OCI-LY7 (cell line): ENCODE measurements around the gene SERPINF2. TPM values are rescaled to one million over a fixed set of nuclear protein-coding genes. Genes with fewer than 3 reads are reported as not detected.
A peak's percentile ranks its signal among the peaks of the same experiment; 100 is the strongest.

Experiments
- BruUV-seq: library from RNA; stranded (reverse); fragments of 400-500 nt; replicated peaks from 2 replicates; lab custom pipeline; 2021; lab: Mats Ljungman, UMichigan
- CTCF ChIA-PET: fragments of 300-600 bp; sonication (Branson Sonifier 250); formaldehyde crosslinking; loops from one replicate; lab custom pipeline; 2022; ENCODE audit warnings: antibody characterized with exemption; ENCODE audit not compliant: unreplicated experiment; lab: Charles Lee
- POLR2A ChIA-PET: fragments of 300-600 bp; sonication (Branson Sonifier 250); formaldehyde crosslinking; loops from one replicate; lab custom pipeline; 2022; ENCODE audit warnings: antibody characterized with exemption; lab: Charles Lee
- DNase-seq: peaks from one replicate; pipeline ENCODE4 v3.0.0-alpha.2; 2015; ENCODE audit warnings: low spot score
- H2AFZ ChIP-seq: fragments of 200-600 bp; sonication (generic), shearing (Covaris generic); 2 replicates; pipeline ENCODE4 v1.6.1; 2014; ENCODE audit warnings: mild to moderate bottlenecking, antibody characterized with exemption, low read length, moderate library complexity
- H3K27ac ChIP-seq: fragments of 200-600 bp; sonication (generic); 2 replicates; pipeline ENCODE4 v1.5.1; 2014; ENCODE audit warnings: mixed run types, low read depth, mild to moderate bottlenecking, moderate library complexity, low read length, inconsistent platforms; ENCODE audit not compliant: poor library complexity, severe bottlenecking
- H3K36me3 ChIP-seq: fragments of 200-600 bp; sonication (generic); 2 replicates; pipeline ENCODE4 v1.6.1; 2014; ENCODE audit warnings: mild to moderate bottlenecking, antibody characterized with exemption, low read length, moderate library complexity, mixed read lengths; ENCODE audit not compliant: insufficient read depth
- H3K4me1 ChIP-seq: fragments of 200-600 bp; sonication (generic); 2 replicates; pipeline ENCODE4 v1.5.1; 2014; ENCODE audit warnings: mild to moderate bottlenecking, low read length; ENCODE audit not compliant: insufficient read depth, poor library complexity, severe bottlenecking
- H3K4me2 ChIP-seq: fragments of 200-600 bp; sonication (generic); 2 replicates; pipeline ENCODE4 v1.6.1; 2014; ENCODE audit warnings: mild to moderate bottlenecking, low read length
- H3K4me3 ChIP-seq: fragments of 200-600 bp; sonication (generic); 2 replicates; pipeline ENCODE4 v1.5.1; 2014; ENCODE audit warnings: mild to moderate bottlenecking, low read depth, low read length; ENCODE audit not compliant: poor library complexity, severe bottlenecking
- H3K79me2 ChIP-seq: fragments of 200-600 bp; sonication (generic); 2 replicates; pipeline ENCODE4 v1.6.1; 2016; ENCODE audit warnings: low read depth, mild to moderate bottlenecking, low read length, moderate library complexity, mixed read lengths; ENCODE audit not compliant: insufficient read depth
- H3K9me2 ChIP-seq: fragments of 200-600 bp; sonication (generic); 2 replicates; pipeline ENCODE4 v1.6.1; 2016; ENCODE audit warnings: mild to moderate bottlenecking, low read length, mixed read lengths; ENCODE audit not compliant: insufficient read depth
- H3K9me3 ChIP-seq: fragments of 200-600 bp; sonication (generic); 2 replicates; pipeline ENCODE4 v1.6.1; 2014; ENCODE audit warnings: mild to moderate bottlenecking, mixed run types, low read length, mixed read lengths
- H4K20me1 ChIP-seq: fragments of 200-600 bp; sonication (generic); 2 replicates; pipeline ENCODE4 v1.6.1; 2014; ENCODE audit warnings: mild to moderate bottlenecking, antibody characterized with exemption, low read length, moderate library complexity, mixed read lengths; ENCODE audit not compliant: insufficient read depth
- EZH2phosphoT487 ChIP-seq: fragments of 200-600 bp; sonication (generic); IDR thresholded peaks from 2 replicates; pipeline ENCODE4 v1.6.1; 2018; ENCODE audit warnings: low read depth, borderline replicate concordance, mild to moderate bottlenecking, mixed run types, antibody characterized with exemption, low read length, moderate library complexity, mixed read lengths
- intact Hi-C: fragments of 100-400 bp; cut with micrococcal nuclease; formaldehyde crosslinking; loops from one replicate; pipeline ENCODE4 v1.10.0; 2022; ENCODE audit not compliant: unreplicated experiment
- total RNA-seq, 2 experiments: library from RNA; depleted of rRNA in 1 of 2; stranded (reverse); fragments of >200 nt in 1 of 2; shearing (Covaris generic) in 1 of 2; gene quantifications; 2 replicates each; pipeline ENCODE4 v1.2.3, GENCODE V29; 2014 to 2022
- TF ChIP-seq, protein P1 (sequence below): fragments of 200-600 bp; sonication (generic); conservative IDR thresholded peaks from 2 replicates; pipeline ENCODE4 v1.5.1; 2014; ENCODE audit warnings: mild to moderate bottlenecking, antibody characterized with exemption, low read length, moderate library complexity, mixed read lengths

Gene SERPINF2
- total RNA-seq, 2 experiments from 2014 or later, result 0.38 to 1.0 TPM

- no peaks in the 10 kb centered on the region for H3K9me2 ChIP-seq
- no peaks in the 10 kb centered on the region for H3K9me3 ChIP-seq
- ChIA-PET POLR2A (interaction anchor here (0.6 kb wide), 1 partner anchor 452 kb away, joined by 4 read pairs; no protein-coding TSS in a partner anchor), CTCF (no interaction called here)
- no TSS peak for BruUV-seq
- no peak for DNase-seq
- H3K36me3 ChIP-seq, result peaks cover 82% of the 10 kb centered on the region
- H3K79me2 ChIP-seq, result 0 out of 2 replicates have a peak, but pooled peaks cover 3% of the 10 kb centered on the region
- no peak overlapping the region for H2AFZ ChIP-seq
- no peaks in the 10 kb centered on the region for H4K20me1 ChIP-seq
- intact Hi-C loops, result no loop called here
- H3K27ac ChIP-seq, result no peak overlapping the region
- no peak overlapping the region for H3K4me3 ChIP-seq
- no peak overlapping the region for H3K4me2 ChIP-seq
- no peaks in the 10 kb centered on the region for H3K4me1 ChIP-seq
- TF ChIP-seq, protein P1, sequence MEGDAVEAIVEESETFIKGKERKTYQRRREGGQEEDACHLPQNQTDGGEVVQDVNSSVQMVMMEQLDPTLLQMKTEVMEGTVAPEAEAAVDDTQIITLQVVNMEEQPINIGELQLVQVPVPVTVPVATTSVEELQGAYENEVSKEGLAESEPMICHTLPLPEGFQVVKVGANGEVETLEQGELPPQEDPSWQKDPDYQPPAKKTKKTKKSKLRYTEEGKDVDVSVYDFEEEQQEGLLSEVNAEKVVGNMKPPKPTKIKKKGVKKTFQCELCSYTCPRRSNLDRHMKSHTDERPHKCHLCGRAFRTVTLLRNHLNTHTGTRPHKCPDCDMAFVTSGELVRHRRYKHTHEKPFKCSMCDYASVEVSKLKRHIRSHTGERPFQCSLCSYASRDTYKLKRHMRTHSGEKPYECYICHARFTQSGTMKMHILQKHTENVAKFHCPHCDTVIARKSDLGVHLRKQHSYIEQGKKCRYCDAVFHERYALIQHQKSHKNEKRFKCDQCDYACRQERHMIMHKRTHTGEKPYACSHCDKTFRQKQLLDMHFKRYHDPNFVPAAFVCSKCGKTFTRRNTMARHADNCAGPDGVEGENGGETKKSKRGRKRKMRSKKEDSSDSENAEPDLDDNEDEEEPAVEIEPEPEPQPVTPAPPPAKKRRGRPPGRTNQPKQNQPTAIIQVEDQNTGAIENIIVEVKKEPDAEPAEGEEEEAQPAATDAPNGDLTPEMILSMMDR, result peak; percentile 47
- no peak for TF ChIP-seq EZH2phosphoT487
Observed at GRCh38 chr17:1783834-1784611, 41.4 kb downstream of the SERPINF2 start.

- TF ChIP-seq, protein P1, result no peak
- TF ChIP-seq EZH2phosphoT487, result no peak
- no peaks in the 10 kb centered on the region for H4K20me1 ChIP-seq
- ChIA-PET POLR2A (no interaction called here), CTCF (no interaction called here)
- peaks cover 72% of the 10 kb centered on the region for H3K36me3 ChIP-seq
- H3K4me2 ChIP-seq, result no peak overlapping the region
- no peak overlapping the region for H3K27ac ChIP-seq
- H3K4me1 ChIP-seq, result no peaks in the 10 kb centered on the region
- H3K9me3 ChIP-seq, result no peaks in the 10 kb centered on the region
- DNase-seq, result no peak
- no peak overlapping the region for H2AFZ ChIP-seq
- intact Hi-C loops, result no loop called here
- H3K4me3 ChIP-seq, result no peak overlapping the region
- no peaks in the 10 kb centered on the region for H3K9me2 ChIP-seq
- 0 out of 2 replicates have a peak, but pooled peaks cover 3% of the 10 kb centered on the region for H3K79me2 ChIP-seq
- no TSS peak for BruUV-seq
Observed at GRCh38 chr17:1785930-1786329, 43.3 kb downstream of the SERPINF2 start.

DNA sequence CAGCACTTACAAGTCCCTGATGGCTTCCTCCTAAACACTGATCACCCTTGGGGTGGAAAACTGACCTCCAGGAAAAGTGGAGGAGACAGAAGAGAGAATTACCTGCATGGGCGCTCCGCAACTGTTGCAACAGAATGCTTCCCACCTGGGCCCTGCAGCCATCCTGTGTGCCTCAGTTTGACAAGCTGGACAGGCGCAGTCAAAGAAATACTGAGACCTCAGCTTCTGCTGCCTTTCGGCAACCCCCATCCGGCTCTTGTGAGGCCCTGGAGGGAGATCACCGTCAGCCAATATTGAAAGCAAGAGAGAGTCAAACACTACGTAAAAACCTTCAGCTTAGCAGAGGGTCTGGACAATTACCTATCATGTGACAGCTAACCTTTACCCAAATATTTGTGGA, 44.0 kb downstream of the SERPINF2 start:
- POLR2A ChIA-PET, result no interaction called here
- intact Hi-C loops, result no loop called here
- no peaks in the 10 kb centered on the region for H3K4me1 ChIP-seq
- H3K27ac ChIP-seq, result no peak overlapping the region
- H3K36me3 ChIP-seq, result peaks cover 65% of the 10 kb centered on the region
- no peak overlapping the region for H2AFZ ChIP-seq
- CTCF ChIA-PET, result no interaction called here
- TF ChIP-seq, protein P1, result no peak
- TF ChIP-seq EZH2phosphoT487, result no peak
- H3K9me2 ChIP-seq, result no peaks in the 10 kb centered on the region
- DNase-seq, result no peak
- no peaks in the 10 kb centered on the region for H3K9me3 ChIP-seq
- H4K20me1 ChIP-seq, result no peaks in the 10 kb centered on the region
- no peak overlapping the region for H3K4me2 ChIP-seq
- 0 out of 2 replicates have a peak, but pooled peaks cover 3% of the 10 kb centered on the region for H3K79me2 ChIP-seq
- BruUV-seq, result no TSS peak
- no peak overlapping the region for H3K4me3 ChIP-seq
